Right ventricle myocardium inferior (tissue), 1 donor: Measurements from ENCODE around the gene BCS1L. TPM values are rescaled to one million over a fixed set of nuclear protein-coding genes. Genes with fewer than 3 reads are reported as not detected.

Experiments
- ATAC-seq: fragments of 200-7000 bp; cut with Tn5 transposase; one replicate; pipeline ENCODE4 v1.9.1; 2020; ENCODE audit warnings: mild to moderate bottlenecking, moderate library complexity
- DNase-seq: peaks from one replicate; pipeline ENCODE4 v3.0.0; 2021; ENCODE audit errors: missing footprints
- intact Hi-C: fragments of 100-400 bp; cut with DNase I; formaldehyde crosslinking; loops from one replicate; pipeline ENCODE4 v1.11.0; 2022
- long read RNA-seq: library from polyadenylated mRNA; unstranded; transcript quantifications from one replicate; pipeline ENCODE4 v2.0.0, GENCODE V29; 2021
- total RNA-seq: library from RNA; stranded (reverse); fragmentation: NEBNext Ultra II Directional; extraction: Animal tissue kit (Norgen Biotek cat#: 25700); gene quantifications from one replicate; pipeline ENCODE4 v1.2.1, GENCODE V29; 2021
- donor health status: DM: no; HTN: yes; CAD: no; lungs with severe emphysema.

The BCS1L gene
- 51.1 TPM for total RNA-seq
- long read RNA-seq, transcript BCS1L-201 (8 exons, 1,454 nt), result major isoform, 14 of 29 reads
- long read RNA-seq, partial matches to known transcripts, result 9 of 29 reads
- long read RNA-seq, other reads (novel, unspliced or antisense), result 4 of 29 reads

GRCh38 chr2:218659258-218659987 is at the start of gene BCS1L, which contains the start of gene ZNF142:
TSS of gene BCS1L (plus strand) at chr2:218659683. CDS start at chr2:218660988, 1,305 bp downstream.
TSS of gene ZNF142 (minus strand) at chr2:218659623. CDS start at chr2:218656429, 3,194 bp downstream.
- peak; percentile 96 for ATAC-seq
- intact Hi-C loops, result loop anchor here (5.0 kb wide), 1 partner anchor 252 kb away; no protein-coding TSS in a partner anchor
- peak; percentile 96 for DNase-seq

GRCh38 chr2:218615868-218616315 is 43.6 kb upstream of the BCS1L start:
- no peak for DNase-seq
- ATAC-seq, result no peak
- intact Hi-C loops, result no loop called here

DNA sequence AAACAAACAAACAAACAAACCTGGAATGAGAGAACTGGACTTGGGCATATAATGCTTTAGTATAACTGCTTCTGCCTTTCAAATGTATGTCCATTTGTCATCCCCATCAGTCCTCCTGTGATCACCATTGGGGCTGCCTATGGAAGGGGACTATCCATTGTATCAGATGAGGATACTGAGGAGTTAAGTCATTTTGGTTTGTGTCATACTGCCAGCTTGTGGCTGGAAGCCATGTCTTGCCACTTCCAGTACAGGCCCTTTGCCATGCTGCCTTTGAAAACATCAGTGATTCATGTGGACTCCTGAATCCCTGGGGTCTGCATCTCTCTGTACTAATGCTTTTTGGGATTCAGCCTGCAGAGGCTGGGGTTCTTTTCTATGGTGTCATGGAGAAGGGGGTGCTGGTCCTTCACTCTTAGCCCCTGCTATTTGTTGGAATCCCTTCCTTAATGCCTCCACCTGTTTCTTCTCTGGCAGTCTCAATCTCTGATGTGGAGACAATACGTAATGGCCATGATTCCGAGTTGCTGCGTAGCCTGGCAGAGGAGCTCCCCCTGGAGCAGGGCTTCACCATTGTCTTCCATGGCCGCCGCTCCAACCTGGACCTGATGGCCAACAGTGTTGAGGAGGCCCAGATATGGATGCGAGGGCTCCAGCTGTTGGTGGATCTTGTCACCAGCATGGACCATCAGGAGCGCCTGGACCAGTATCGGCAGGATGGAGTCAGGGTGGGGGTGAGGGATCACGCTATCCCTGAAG is 41.2 kb upstream of the BCS1L start:
- intact Hi-C loops, result no loop called here
- ATAC-seq (no peak), DNase-seq (no peak)

DNA sequence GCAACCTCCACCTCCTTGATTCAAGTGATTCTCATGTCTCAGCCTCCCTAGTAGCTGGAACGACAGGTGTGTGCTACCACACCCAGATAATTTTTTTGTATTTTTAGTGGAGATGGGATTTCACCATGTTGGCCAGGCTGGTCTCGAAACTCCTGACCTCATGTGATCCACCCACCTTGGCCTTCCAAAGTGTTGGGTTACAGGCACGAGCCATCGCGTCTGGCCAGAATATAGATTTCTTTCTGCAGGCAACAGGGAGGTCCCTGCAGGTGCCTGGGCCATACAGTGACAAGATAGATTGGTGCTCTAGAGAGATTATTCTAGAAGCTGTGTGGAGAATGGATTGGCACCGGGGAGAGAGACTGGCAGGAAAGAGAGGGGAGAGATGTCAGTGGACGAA is 38.5 kb upstream of the BCS1L start:
- DNase-seq (no peak), ATAC-seq (no peak)
- intact Hi-C loops, result no loop called here

GRCh38 chr2:218622606-218623365 is 36.7 kb upstream of the BCS1L start:
- intact Hi-C loops, result no loop called here
- DNase-seq (no peak), ATAC-seq (peak; percentile 31)

DNA sequence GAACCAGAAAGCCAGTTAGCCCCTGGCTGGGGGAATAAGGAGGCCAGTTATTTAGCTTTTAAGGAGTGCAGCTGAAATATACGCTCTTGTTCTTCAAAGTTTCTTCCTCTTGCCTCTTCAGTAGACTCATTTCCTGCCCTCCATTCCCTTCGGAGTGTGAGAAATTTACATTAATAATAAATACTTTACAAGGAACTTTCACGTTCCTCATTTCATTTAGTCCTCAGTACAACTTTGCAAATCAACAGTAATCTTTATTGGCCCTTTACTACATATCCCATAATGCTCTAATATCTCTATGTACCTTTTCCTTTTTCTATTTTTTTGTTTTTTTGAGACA is 36.1 kb upstream of the BCS1L start:
- intact Hi-C loops, result no loop called here
- no peak for DNase-seq
- no peak for ATAC-seq

DNA sequence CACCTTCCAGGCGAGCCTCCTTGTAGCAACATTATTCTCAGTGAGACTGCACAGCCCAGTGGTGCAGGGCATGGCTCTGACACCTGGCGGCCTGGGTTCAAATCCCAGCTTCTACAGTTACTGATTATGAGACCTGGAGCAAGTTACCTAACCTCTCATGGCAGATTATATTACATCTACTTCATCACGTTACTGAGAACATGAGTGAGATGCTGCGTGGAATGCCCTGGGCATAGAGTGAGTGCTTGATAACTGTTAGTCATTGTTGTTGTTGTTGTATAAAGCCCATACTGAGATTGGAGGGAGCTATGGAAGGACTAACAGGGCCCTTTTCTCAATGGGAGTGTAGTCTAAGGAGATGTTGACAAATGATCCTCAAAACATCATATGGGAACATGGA is 33.1 kb upstream of the BCS1L start:
- DNase-seq (no peak), ATAC-seq (no peak)
- intact Hi-C loops, result no loop called here

DNA sequence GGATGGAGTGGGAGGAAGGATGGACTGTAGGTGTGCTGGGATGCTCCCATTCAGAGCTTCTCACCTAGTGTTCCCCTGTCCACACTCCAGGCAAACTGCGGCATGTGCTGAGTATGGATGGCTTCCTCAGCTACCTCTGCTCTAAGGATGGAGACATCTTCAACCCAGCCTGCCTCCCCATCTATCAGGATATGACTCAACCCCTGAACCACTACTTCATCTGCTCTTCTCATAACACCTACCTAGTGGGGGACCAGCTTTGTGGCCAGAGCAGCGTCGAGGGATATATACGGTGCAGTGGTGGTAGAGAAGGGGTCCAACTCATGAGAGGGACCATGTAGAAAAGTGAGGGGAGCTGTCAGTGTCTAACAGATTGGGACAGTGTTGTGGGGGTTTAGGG is 31.5 kb upstream of the BCS1L start:
- ATAC-seq, result peak; percentile 16
- intact Hi-C loops, result no loop called here
- no peak for DNase-seq

DNA sequence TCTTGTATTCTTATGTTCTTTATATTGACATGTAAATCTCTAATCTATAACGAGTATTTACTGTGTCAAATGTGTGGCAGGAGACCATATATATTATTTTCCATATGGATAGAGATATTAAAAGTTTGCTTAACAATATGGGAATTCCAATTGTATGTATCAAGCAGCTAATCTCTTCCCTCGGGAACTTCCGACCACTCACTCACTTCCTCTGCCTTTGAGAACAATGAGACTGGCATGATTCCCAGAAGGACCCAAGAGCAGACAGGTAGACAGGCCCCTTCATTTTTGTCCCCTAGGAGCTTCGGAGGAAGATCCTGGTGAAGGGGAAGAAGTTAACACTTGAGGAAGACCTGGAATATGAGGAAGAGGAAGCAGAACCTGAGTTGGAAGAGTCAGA is 27.6 kb upstream of the BCS1L start:
- DNase-seq, result no peak
- no peak for ATAC-seq
- intact Hi-C loops, result no loop called here

- intact Hi-C loops, result no loop called here
- DNase-seq, result no peak
- no peak for ATAC-seq
Observed at GRCh38 chr2:218635719-218636118, 23.8 kb upstream of the BCS1L start.

GRCh38 chr2:218638372-218638771 is 21.1 kb upstream of the BCS1L start:
- no peak for ATAC-seq
- no peak for DNase-seq
- intact Hi-C loops, result no loop called here

GRCh38 chr2:218642121-218642656 is 17.3 kb upstream of the BCS1L start:
- no peak for ATAC-seq
- no peak for DNase-seq
- intact Hi-C loops, result no loop called here

GRCh38 chr2:218642786-218643185 is 16.7 kb upstream of the BCS1L start:
- DNase-seq, result no peak
- no peak for ATAC-seq
- intact Hi-C loops, result no loop called here

- intact Hi-C loops, result no loop called here
- ATAC-seq, result no peak
Observed at GRCh38 chr2:218643751-218644310, 15.7 kb upstream of the BCS1L start.

DNA sequence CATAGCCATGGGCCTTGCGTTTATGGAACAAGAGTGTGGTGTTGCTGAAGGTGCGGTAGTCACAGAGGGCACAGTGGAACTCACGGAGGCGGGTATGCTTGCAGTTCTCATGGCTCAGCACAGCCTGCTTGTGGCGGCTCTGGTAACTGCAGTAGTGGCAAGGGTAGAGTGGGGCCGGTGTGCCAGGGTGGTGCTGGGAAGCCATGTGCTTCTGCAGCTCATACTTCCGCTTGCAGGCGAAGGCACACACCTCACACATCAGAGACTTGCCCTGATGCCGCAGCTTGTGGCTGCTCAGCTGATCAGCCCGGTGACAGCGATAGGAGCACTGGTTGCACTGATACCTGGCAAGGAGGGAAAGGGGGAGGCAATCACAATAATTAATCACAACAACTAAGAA is 14.8 kb upstream of the BCS1L start:
- no peak for ATAC-seq
- no peak for DNase-seq
- intact Hi-C loops, result loop anchor here (5.0 kb wide), 1 partner anchor 77 kb away; the partner anchor contains the start of genes CNOT9 and USP37

More at GRCh38 chr2:218643751-218644310, 15.7 kb upstream of the BCS1L start:
- DNase-seq, result no peak

GRCh38 chr2:218645126-218645525 is 14.4 kb upstream of the BCS1L start:
- intact Hi-C loops, result loop anchor here (5.0 kb wide), 1 partner anchor 78 kb away; the partner anchor contains the start of genes CNOT9 and USP37
- ATAC-seq (no peak), DNase-seq (no peak)

GRCh38 chr2:218648088-218648786 is 11.2 kb upstream of the BCS1L start:
- ATAC-seq, result peak; percentile 53
- DNase-seq, result no peak
- intact Hi-C loops, result loop anchor here (5.0 kb wide), 1 partner anchor 81 kb away; the partner anchor contains the start of genes CNOT9 and USP37

GRCh38 chr2:218648787-218649100 is 10.7 kb upstream of the BCS1L start:
- intact Hi-C loops, result loop anchor here (5.0 kb wide), 1 partner anchor 81 kb away; the partner anchor contains the start of genes CNOT9 and USP37
- ATAC-seq (no peak), DNase-seq (no peak)
